Fibroblast of lung (primary cell): ENCODE data around the gene SUSD1.

ENCODE experiments used
- EZH2 ChIP-seq: IDR thresholded peaks from 2 replicates; pipeline ENCODE4 v1.5.1; 2012; ENCODE audit warnings: low read length, control low read depth, mild to moderate bottlenecking; ENCODE audit errors: missing control alignments
- TF ChIP-seq, protein P1 (sequence below), 2 donors: IDR thresholded peaks in 1 of 2; conservative IDR thresholded peaks in 1 of 2; 1 replicate in 1 of 2; 2 replicates in 1 of 2; pipeline ENCODE4 v1.5.1; 2011 to 2012; ENCODE audit warnings: low read length in 2 of 2, control low read depth in 1 of 2, inconsistent platforms in 1 of 2, low read depth in 1 of 2, mild to moderate bottlenecking in 1 of 2

DNA sequence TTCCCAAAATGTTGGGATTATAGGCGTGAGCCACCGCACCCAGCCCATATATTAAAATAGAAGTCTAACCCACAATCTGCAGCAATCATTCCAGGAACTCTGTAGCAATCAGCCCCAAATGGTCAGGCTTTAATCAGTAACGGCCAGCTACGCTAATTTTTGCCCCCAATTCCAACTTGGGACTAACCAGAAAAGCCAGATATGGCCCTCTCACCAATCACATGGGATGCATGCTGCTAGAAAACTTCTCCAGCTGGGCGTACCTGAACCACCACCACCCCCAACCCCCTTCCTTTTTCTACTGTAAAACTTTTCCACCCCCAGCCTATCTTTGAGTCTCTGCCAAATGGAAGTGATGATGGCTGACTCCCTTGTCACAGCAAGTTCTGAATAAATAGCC is 4.1 kb downstream of the SUSD1 start:
- TF ChIP-seq, protein P1, sequence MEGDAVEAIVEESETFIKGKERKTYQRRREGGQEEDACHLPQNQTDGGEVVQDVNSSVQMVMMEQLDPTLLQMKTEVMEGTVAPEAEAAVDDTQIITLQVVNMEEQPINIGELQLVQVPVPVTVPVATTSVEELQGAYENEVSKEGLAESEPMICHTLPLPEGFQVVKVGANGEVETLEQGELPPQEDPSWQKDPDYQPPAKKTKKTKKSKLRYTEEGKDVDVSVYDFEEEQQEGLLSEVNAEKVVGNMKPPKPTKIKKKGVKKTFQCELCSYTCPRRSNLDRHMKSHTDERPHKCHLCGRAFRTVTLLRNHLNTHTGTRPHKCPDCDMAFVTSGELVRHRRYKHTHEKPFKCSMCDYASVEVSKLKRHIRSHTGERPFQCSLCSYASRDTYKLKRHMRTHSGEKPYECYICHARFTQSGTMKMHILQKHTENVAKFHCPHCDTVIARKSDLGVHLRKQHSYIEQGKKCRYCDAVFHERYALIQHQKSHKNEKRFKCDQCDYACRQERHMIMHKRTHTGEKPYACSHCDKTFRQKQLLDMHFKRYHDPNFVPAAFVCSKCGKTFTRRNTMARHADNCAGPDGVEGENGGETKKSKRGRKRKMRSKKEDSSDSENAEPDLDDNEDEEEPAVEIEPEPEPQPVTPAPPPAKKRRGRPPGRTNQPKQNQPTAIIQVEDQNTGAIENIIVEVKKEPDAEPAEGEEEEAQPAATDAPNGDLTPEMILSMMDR (conservative IDR thresholded peaks at IDR 0.05 in 1 of 2, IDR thresholded peaks at IDR 0.05 in 1 of 2; ENCODE audit: low read depth in 1 of 2, low read length in 2 of 2): no peak
- no peak for TF ChIP-seq EZH2
